HG03060 (cell line): Measurements from ENCODE around the gene TXNRD1.
"Not testable (repeated sequence)": the region's sequence is repeated elsewhere in the genome, so short reads cannot be mapped to it uniquely, and the experiment has no call there.

ENCODE experiments used
- ATAC-seq: cut with Tn5 transposase; IDR thresholded peaks from one replicate; pipeline ENCODE4 v1.9.1; 2021; ENCODE audit warnings: low read depth, moderate number of reproducible peaks; ENCODE audit not compliant: unreplicated experiment

Gene TXNRD1

GRCh38 chr12:104189915-104190555, 25.5 kb upstream of the TXNRD1 start:
- no peak for ATAC-seq

- no peak for ATAC-seq
These were observed 24.9 kb upstream of the TXNRD1 start for GRCh38 chr12:104190641-104191176.

GRCh38 chr12:104197264-104197663, 18.3 kb upstream of the TXNRD1 start:
- ATAC-seq, result no peak

GRCh38 chr12:104199964-104200363, 15.6 kb upstream of the TXNRD1 start:
- no peak for ATAC-seq

GRCh38 chr12:104201238-104202001, 14.2 kb upstream of the TXNRD1 start:
- ATAC-seq, result no peak

GRCh38 chr12:104204690-104205480, 10.7 kb upstream of the TXNRD1 start:
- no peak for ATAC-seq

GRCh38 chr12:104207416-104208205, 8.0 kb upstream of the TXNRD1 start:
- no peak for ATAC-seq

GRCh38 chr12:104212516-104212915, 3.1 kb upstream of the TXNRD1 start:
- ATAC-seq, result no peak

- ATAC-seq, result no peak
These were observed 1.6 kb upstream of the TXNRD1 start for GRCh38 chr12:104213952-104214351.

- no peak for ATAC-seq
These were observed 944 bp downstream of the TXNRD1 start for GRCh38 chr12:104216521-104216924.

- not testable (repeated sequence) for ATAC-seq
These were observed 2.9 kb downstream of the TXNRD1 start for GRCh38 chr12:104218506-104218905.

- ATAC-seq, result no peak
These were observed 3.4 kb downstream of the TXNRD1 start for GRCh38 chr12:104218935-104219334.

GRCh38 chr12:104219361-104219892, 3.8 kb downstream of the TXNRD1 start:
- no peak for ATAC-seq

- no peak for ATAC-seq
These were observed 4.4 kb downstream of the TXNRD1 start for GRCh38 chr12:104219908-104220404.

- ATAC-seq, result no peak
These were observed 5.4 kb downstream of the TXNRD1 start for GRCh38 chr12:104220931-104221330.

- ATAC-seq, result no peak
These were observed 7.4 kb downstream of the TXNRD1 start for GRCh38 chr12:104222976-104223375.

GRCh38 chr12:104223712-104224111, 8.1 kb downstream of the TXNRD1 start:
- no peak for ATAC-seq

- no peak for ATAC-seq
These were observed 11.1 kb downstream of the TXNRD1 start for GRCh38 chr12:104226672-104227071.

- no peak for ATAC-seq
These were observed 14.9 kb downstream of the TXNRD1 start for GRCh38 chr12:104230304-104231095.
